CD14-positive monocyte (primary cell): ENCODE measurements around the gene UCN. TPM values are rescaled to one million over a fixed set of nuclear protein-coding genes. Genes with fewer than 3 reads are reported as not detected.

Experiments
- DNase-seq, 3 donors: peaks; one replicate each; pipeline ENCODE4 v3.0.0-alpha.2; 2011 to 2022
- H2AFZ ChIP-seq: 2 replicates; pipeline ENCODE4 v1.6.0; 2012; ENCODE audit warnings: mild to moderate bottlenecking, low read depth, low read length, inconsistent platforms; ENCODE audit not compliant: insufficient read depth, poor library complexity, severe bottlenecking
- H3K27ac ChIP-seq, 2 donors: 1 replicate in 1 of 2; 2 replicates in 1 of 2; pipeline ENCODE4 v1.5.1; 2012 to 2013; ENCODE audit warnings: low read length in 2 of 2, control low read depth in 1 of 2, inconsistent platforms in 1 of 2, low read depth in 1 of 2, mild to moderate bottlenecking in 1 of 2
- H3K27me3 ChIP-seq, 2 donors: one replicate each; pipeline versions ENCODE4 v1.6.0 to v1.6.1; 2011 to 2013; ENCODE audit warnings: low read length in 2 of 2; ENCODE audit not compliant: control insufficient read depth in 2 of 2, insufficient read depth in 2 of 2
- H3K36me3 ChIP-seq, 2 donors: replicated peaks in 1 of 2; 1 replicate in 1 of 2; 2 replicates in 1 of 2; pipeline versions ENCODE4 v1.5.1 to v1.6.1; 2012 to 2013; ENCODE audit warnings: low read length in 2 of 2, control low read depth in 1 of 2, inconsistent platforms in 1 of 2, mild to moderate bottlenecking in 1 of 2; ENCODE audit not compliant: insufficient read depth in 2 of 2, control insufficient read depth in 1 of 2
- H3K4me1 ChIP-seq, 2 donors: 1 replicate in 1 of 2; 2 replicates in 1 of 2; pipeline versions ENCODE4 v1.5.1 to v1.6.1; 2012 to 2013; ENCODE audit warnings: low read length in 2 of 2, control low read depth in 1 of 2, inconsistent platforms in 1 of 2, mild to moderate bottlenecking in 1 of 2, moderate library complexity in 1 of 2; ENCODE audit not compliant: insufficient read depth in 2 of 2, control insufficient read depth in 1 of 2
- H3K4me2 ChIP-seq: replicated peaks from 2 replicates; pipeline ENCODE3; 2012; ENCODE audit warnings: low read length, moderate library complexity, mild to moderate bottlenecking; ENCODE audit not compliant: poor library complexity, severe bottlenecking; ENCODE audit errors: extremely low read depth
- H3K4me3 ChIP-seq, 3 experiments: fragments of 200-600 bp in 1 of 3; sonication (generic) in 1 of 3; replicated peaks in 1 of 3; 1 replicate in 2 of 3; 2 replicates in 1 of 3; pipeline ENCODE4 v1.5.1; 2011 to 2013; ENCODE audit warnings: low read length in 3 of 3, mild to moderate bottlenecking in 3 of 3, control low read depth in 2 of 3, low read depth in 2 of 3, inconsistent platforms in 1 of 3, moderate library complexity in 1 of 3
- H3K79me2 ChIP-seq: 2 replicates; pipeline ENCODE4 v1.6.0; 2012; ENCODE audit warnings: mild to moderate bottlenecking, control low read depth, inconsistent platforms, low read length, moderate library complexity; ENCODE audit not compliant: insufficient read depth
- H3K9ac ChIP-seq: 2 replicates; pipeline ENCODE4 v1.6.0; 2017; ENCODE audit warnings: low read length, mild to moderate bottlenecking; ENCODE audit not compliant: insufficient read depth, poor library complexity, severe bottlenecking
- H3K9me3 ChIP-seq, 2 donors: replicated peaks in 1 of 2; 1 replicate in 1 of 2; 2 replicates in 1 of 2; pipeline versions ENCODE4 v1.5.1 to v1.6.1; 2012 to 2013; ENCODE audit warnings: low read length in 2 of 2, control low read depth in 1 of 2; ENCODE audit not compliant: control insufficient read depth in 1 of 2, insufficient read depth in 1 of 2
- H4K20me1 ChIP-seq: 2 replicates; pipeline ENCODE4 v1.6.0; 2012; ENCODE audit warnings: mild to moderate bottlenecking, low read length, control low read depth, moderate library complexity; ENCODE audit not compliant: insufficient read depth
- H3K27ac Mint-ChIP-seq, 7 donors: one replicate each; pipeline ENCODE4 v1.8.0; 2020; ENCODE audit warnings: mild to moderate bottlenecking in 7 of 7, mixed read lengths in 7 of 7, moderate library complexity in 6 of 7, inconsistent platforms in 2 of 7
- H3K27me3 Mint-ChIP-seq, 3 donors: one replicate each; pipeline ENCODE4 v1.8.0; 2021 to 2022; ENCODE audit warnings: low read depth in 3 of 3, mild to moderate bottlenecking in 3 of 3, mixed read lengths in 3 of 3, moderate library complexity in 3 of 3, inconsistent platforms in 1 of 3
- H3K36me3 Mint-ChIP-seq, 2 donors: one replicate each; pipeline ENCODE4 v1.8.0; 2020; ENCODE audit warnings: mixed read lengths in 2 of 2, inconsistent platforms in 1 of 2, mild to moderate bottlenecking in 1 of 2
- H3K4me1 Mint-ChIP-seq: one replicate; pipeline ENCODE4 v1.8.0; 2020; ENCODE audit warnings: mild to moderate bottlenecking, mixed read lengths
- H3K4me3 Mint-ChIP-seq, 2 donors: one replicate each; pipeline ENCODE4 v1.8.0; 2020; ENCODE audit warnings: mild to moderate bottlenecking in 2 of 2, mixed read lengths in 2 of 2, moderate library complexity in 1 of 2
- H3K9me3 Mint-ChIP-seq, 7 donors: one replicate each; pipeline ENCODE4 v1.8.0; 2020 to 2022; ENCODE audit warnings: mixed read lengths in 7 of 7, mild to moderate bottlenecking in 6 of 7, moderate library complexity in 6 of 7, inconsistent platforms in 2 of 7
- CTCF ChIP-seq: fragments of 200-600 bp; IDR thresholded peaks from one replicate; pipeline ENCODE4 v1.8.0; 2022; ENCODE audit warnings: antibody characterized with exemption, mild to moderate bottlenecking
- WGBS: methylation state at CpG from one replicate; pipeline ENCODE4 v1.1.5; 2013; ENCODE audit warnings: missing lambda C conversion rate; ENCODE audit not compliant: insufficient coverage; 5-methylcytosine and 5-hydroxymethylcytosine counted together
- intact Hi-C, 2 donors: fragments of 100-400 bp; cut with micrococcal nuclease; formaldehyde crosslinking; loops; one replicate each; pipeline versions ENCODE4 v1.15.0 to v1.15.1; 2023
- polyA plus RNA-seq, 3 donors: library from polyadenylated mRNA; depleted of rRNA in 1 of 3; unstranded in 2 of 3; stranded (reverse) in 1 of 3; fragments of 300-500 nt in 2 of 3; fragments of >200 nt in 1 of 3; fragmentation: Illumina TruSeq in 2 of 3; gene quantifications; 1 replicate in 2 of 3; 2 replicates in 1 of 3; pipeline ENCODE4 v1.2.3, GENCODE V29; 2012 to 2021

Gene UCN
- polyA plus RNA-seq, 3 donors = 0.39 to 2.2 (median 0.60) TPM

- no peak overlapping the region for H3K4me2 ChIP-seq
- H3K27ac Mint-ChIP-seq = peak overlapping the region in 3 of 7 donors; percentile 46 to 79 (median 57)
These were observed 11.8 kb downstream of the UCN start for GRCh38 chr2:27296481-27296880.

GRCh38 chr2:27294928-27295327, 13.3 kb downstream of the UCN start:
- H3K27ac Mint-ChIP-seq = no peak overlapping the region
- Histone ChIP-seq H3K4me3 (no peak overlapping the region), H3K36me3 (no peaks in the 10 kb centered on the region), H3K9me3 (no peaks in the 10 kb centered on the region), H3K79me2 (no peaks in the 10 kb centered on the region), H2AFZ (no peak overlapping the region), H3K27ac (no peak overlapping the region), H3K9ac (no peak overlapping the region), H4K20me1 (no peaks in the 10 kb centered on the region), H3K4me2 (no peak overlapping the region), H3K4me1 (peaks cover 13 to 22% of the 10 kb centered on the region in 2 donors), H3K27me3 (no peaks in the 10 kb centered on the region)
- no peak overlapping the region for H3K4me3 Mint-ChIP-seq
- intact Hi-C loops = no loop called here
- H3K36me3 Mint-ChIP-seq = no peaks in the 10 kb centered on the region
- H3K9me3 Mint-ChIP-seq = no peaks in the 10 kb centered on the region
- DNase-seq = no peak
- TF ChIP-seq CTCF = no peak
- peaks cover 3 to 9% (median 8%) of the 10 kb centered on the region in 3 donors for H3K27me3 Mint-ChIP-seq
- 93% methylated on average over 6 of the region's 8 CpGs for WGBS
- peaks cover 16% of the 10 kb centered on the region for H3K4me1 Mint-ChIP-seq

More at GRCh38 chr2:27296481-27296880, 11.8 kb downstream of the UCN start:
- H3K4me3 ChIP-seq = peak overlapping the region in 1 of 3 experiments; percentile 12
- no peak overlapping the region for H3K9ac ChIP-seq
- peaks cover 3 to 13% (median 8%) of the 10 kb centered on the region in 3 donors for H3K27me3 Mint-ChIP-seq
- 51% methylated on average over 3 of the region's 4 CpGs for WGBS
- intact Hi-C loops = no loop called here
- no peaks in the 10 kb centered on the region for H3K27me3 ChIP-seq
- peak overlapping the region; percentile 66 for H2AFZ ChIP-seq
- H3K36me3 ChIP-seq = no peaks in the 10 kb centered on the region
- no peaks in the 10 kb centered on the region for H3K9me3 ChIP-seq
- TF ChIP-seq CTCF = no peak
- no peaks in the 10 kb centered on the region for H4K20me1 ChIP-seq
- no peak overlapping the region for H3K27ac ChIP-seq
- H3K9me3 Mint-ChIP-seq = no peaks in the 10 kb centered on the region
- peaks cover 16% of the 10 kb centered on the region for H3K4me1 Mint-ChIP-seq
- peak; percentile 43 to 61 (median 47) for DNase-seq
- no peaks in the 10 kb centered on the region for H3K79me2 ChIP-seq
- peaks cover 13 to 15% of the 10 kb centered on the region in 2 donors for H3K4me1 ChIP-seq
- H3K4me3 Mint-ChIP-seq = peak overlapping the region in 1 of 2 donors; percentile 53
- H3K36me3 Mint-ChIP-seq = no peaks in the 10 kb centered on the region
